Loucy (cell line): ENCODE data around the gene MET.
"Not testable (repeated sequence)": the region's sequence is repeated elsewhere in the genome, so short reads cannot be mapped to it uniquely, and the experiment has no call there.

Experiments used
- H2AFZ ChIP-seq: fragments of 200-600 bp; sonication (generic); 2 replicates; pipeline ENCODE4 v1.6.0; 2016; ENCODE audit warnings: antibody characterized with exemption, mild to moderate bottlenecking, low read length, moderate library complexity
- H3F3A ChIP-seq: fragments of 200-600 bp; 2 replicates; pipeline ENCODE4 v1.6.0; 2016; ENCODE audit warnings: antibody characterized with exemption, low read depth, mild to moderate bottlenecking
- H3K27me3 ChIP-seq: fragments of 200-600 bp; sonication (generic); 2 replicates; pipeline ENCODE4 v1.6.1; 2014; ENCODE audit warnings: low read length, mild to moderate bottlenecking; ENCODE audit not compliant: insufficient read depth, poor library complexity, severe bottlenecking
- H3K36me3 ChIP-seq: fragments of 200-600 bp; sonication (generic); 2 replicates; pipeline ENCODE4 v1.6.1; 2016; ENCODE audit warnings: low read length; ENCODE audit not compliant: insufficient read depth
- H3K4me1 ChIP-seq: fragments of 200-600 bp; sonication (generic); 2 replicates; pipeline ENCODE4 v1.5.1; 2014; ENCODE audit warnings: low read length, mild to moderate bottlenecking; ENCODE audit not compliant: insufficient read depth, poor library complexity, severe bottlenecking
- H3K4me2 ChIP-seq: fragments of 200-600 bp; sonication (generic); 2 replicates; pipeline ENCODE4 v1.6.0; 2014; ENCODE audit warnings: antibody characterized with exemption, low read length, low read depth, mild to moderate bottlenecking; ENCODE audit not compliant: poor library complexity, severe bottlenecking
- H3K4me3 ChIP-seq: fragments of 200-600 bp; sonication (generic); 2 replicates; pipeline ENCODE4 v1.5.1; 2014; ENCODE audit warnings: low read length, mild to moderate bottlenecking, mixed read lengths; ENCODE audit not compliant: poor library complexity, severe bottlenecking
- H3K79me2 ChIP-seq: fragments of 200-600 bp; sonication (generic); 2 replicates; pipeline ENCODE4 v1.6.1; 2014; ENCODE audit warnings: low read length; ENCODE audit not compliant: insufficient read depth
- H3K9ac ChIP-seq: fragments of 200-600 bp; sonication (generic); 2 replicates; pipeline ENCODE4 v1.6.0; 2014; ENCODE audit warnings: mild to moderate bottlenecking, low read depth, low read length, moderate library complexity; ENCODE audit not compliant: poor library complexity, severe bottlenecking
- H3K9me2 ChIP-seq: fragments of 200-600 bp; sonication (generic); replicated peaks from 2 replicates; pipeline ENCODE4 v1.6.1; 2016; ENCODE audit warnings: low read depth, low read length, mixed read lengths
- H3K9me3 ChIP-seq: fragments of 200-600 bp; sonication (generic); 2 replicates; pipeline ENCODE4 v1.6.1; 2014; ENCODE audit warnings: mild to moderate bottlenecking, antibody characterized with exemption, low read length, low read depth; ENCODE audit not compliant: insufficient read depth
- H4K20me1 ChIP-seq: fragments of 200-600 bp; sonication (generic); 2 replicates; pipeline ENCODE4 v1.6.0; 2014; ENCODE audit warnings: antibody characterized with exemption, low read length, mild to moderate bottlenecking; ENCODE audit not compliant: insufficient read depth, poor library complexity, severe bottlenecking
- EZH2phosphoT487 ChIP-seq: fragments of 200-600 bp; IDR thresholded peaks from 2 replicates; pipeline ENCODE4 v1.6.1; 2018; ENCODE audit warnings: antibody characterized with exemption, mild to moderate bottlenecking, moderate library complexity, borderline replicate concordance
- TF ChIP-seq, protein P1 (sequence below): fragments of 200-600 bp; sonication (generic); conservative IDR thresholded peaks from 2 replicates; pipeline ENCODE4 v1.5.1; 2014; ENCODE audit warnings: mild to moderate bottlenecking, antibody characterized with exemption, low read length

The MET gene

DNA sequence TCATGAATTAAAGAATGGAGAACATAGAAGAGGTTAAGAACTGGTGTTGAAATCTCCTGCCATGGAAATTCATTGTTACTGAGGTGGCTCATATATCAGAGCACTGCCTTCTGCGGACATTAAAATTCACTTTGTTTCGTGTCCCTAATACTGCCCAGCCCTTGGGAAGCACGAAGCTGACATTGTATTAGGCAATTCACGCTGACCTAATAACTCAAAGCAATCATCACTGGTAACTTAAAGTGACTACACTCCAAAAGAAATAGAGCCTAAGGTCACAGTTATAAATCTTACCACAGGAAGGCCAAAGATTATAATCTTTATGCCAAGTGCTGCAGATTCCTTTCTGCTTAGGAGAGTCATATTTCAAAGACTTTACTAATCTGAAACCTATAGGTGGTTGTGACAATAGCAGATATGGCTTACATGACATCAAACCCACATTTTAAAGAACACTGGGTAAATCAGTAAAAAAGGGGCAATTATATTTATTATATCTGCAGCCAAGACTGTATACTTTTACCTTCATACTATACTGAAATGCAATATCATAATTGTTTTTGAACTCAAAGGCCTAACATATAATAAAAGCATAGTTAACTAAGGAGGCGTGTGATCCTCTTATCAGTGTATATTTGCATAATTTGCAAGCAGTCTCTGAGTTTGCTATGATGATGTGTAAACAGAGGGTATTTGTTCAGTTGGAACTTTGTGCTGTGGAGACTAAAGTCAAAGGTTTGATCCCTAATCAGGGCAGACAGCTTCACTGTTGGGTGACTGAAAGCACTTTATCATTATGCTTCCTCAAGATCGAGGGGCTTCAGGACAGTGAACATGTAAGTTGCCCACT is 138.5 kb downstream of the MET start:
- Histone ChIP-seq H3K9me2 (no peaks in the 10 kb centered on the region), H3K4me1 (peaks cover 12% of the 10 kb centered on the region), H3K79me2 (no peaks in the 10 kb centered on the region), H3K27me3 (no peaks in the 10 kb centered on the region), H3K4me2 (peak overlapping the region; percentile 73), H3K9ac (no peak overlapping the region), H3K36me3 (no peaks in the 10 kb centered on the region), H3K9me3 (no peaks in the 10 kb centered on the region), H2AFZ (no peak overlapping the region), H3K4me3 (peak overlapping the region; percentile 49), H4K20me1 (no peaks in the 10 kb centered on the region), H3F3A (no peaks in the 10 kb centered on the region)
- TF ChIP-seq EZH2phosphoT487 = no peak
- TF ChIP-seq, protein P1, sequence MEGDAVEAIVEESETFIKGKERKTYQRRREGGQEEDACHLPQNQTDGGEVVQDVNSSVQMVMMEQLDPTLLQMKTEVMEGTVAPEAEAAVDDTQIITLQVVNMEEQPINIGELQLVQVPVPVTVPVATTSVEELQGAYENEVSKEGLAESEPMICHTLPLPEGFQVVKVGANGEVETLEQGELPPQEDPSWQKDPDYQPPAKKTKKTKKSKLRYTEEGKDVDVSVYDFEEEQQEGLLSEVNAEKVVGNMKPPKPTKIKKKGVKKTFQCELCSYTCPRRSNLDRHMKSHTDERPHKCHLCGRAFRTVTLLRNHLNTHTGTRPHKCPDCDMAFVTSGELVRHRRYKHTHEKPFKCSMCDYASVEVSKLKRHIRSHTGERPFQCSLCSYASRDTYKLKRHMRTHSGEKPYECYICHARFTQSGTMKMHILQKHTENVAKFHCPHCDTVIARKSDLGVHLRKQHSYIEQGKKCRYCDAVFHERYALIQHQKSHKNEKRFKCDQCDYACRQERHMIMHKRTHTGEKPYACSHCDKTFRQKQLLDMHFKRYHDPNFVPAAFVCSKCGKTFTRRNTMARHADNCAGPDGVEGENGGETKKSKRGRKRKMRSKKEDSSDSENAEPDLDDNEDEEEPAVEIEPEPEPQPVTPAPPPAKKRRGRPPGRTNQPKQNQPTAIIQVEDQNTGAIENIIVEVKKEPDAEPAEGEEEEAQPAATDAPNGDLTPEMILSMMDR = no peak

DNA sequence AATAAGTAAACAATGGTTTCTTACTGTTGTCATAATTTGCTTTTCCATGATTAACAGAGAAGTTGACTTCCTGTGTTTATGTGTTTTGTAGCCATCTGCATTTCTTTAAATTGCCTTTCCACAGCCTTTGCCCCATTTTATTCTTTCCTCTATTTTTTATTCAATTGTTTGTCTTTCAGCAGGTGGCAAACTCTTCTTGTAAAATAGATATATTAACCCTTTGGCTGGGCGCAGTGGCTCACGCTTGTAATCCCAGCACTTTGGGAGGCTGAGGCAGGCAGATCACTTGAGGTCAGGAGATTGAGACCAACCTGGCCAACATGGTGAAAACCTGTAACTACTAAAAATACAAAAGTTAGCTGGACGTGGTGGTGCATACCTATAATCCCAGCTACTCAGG is 139.8 kb downstream of the MET start:
- Histone ChIP-seq H3K4me2 (no peak overlapping the region), H3K9me3 (no peaks in the 10 kb centered on the region), H3K4me3 (no peak overlapping the region), H3K36me3 (no peaks in the 10 kb centered on the region), H3F3A (no peaks in the 10 kb centered on the region), H3K4me1 (peaks cover 12% of the 10 kb centered on the region), H3K9ac (no peak overlapping the region), H4K20me1 (no peaks in the 10 kb centered on the region), H2AFZ (no peak overlapping the region), H3K27me3 (no peaks in the 10 kb centered on the region), H3K9me2 (no peaks in the 10 kb centered on the region), H3K79me2 (no peaks in the 10 kb centered on the region)
- TF ChIP-seq EZH2phosphoT487 = no peak
- TF ChIP-seq, protein P1 = no peak

DNA sequence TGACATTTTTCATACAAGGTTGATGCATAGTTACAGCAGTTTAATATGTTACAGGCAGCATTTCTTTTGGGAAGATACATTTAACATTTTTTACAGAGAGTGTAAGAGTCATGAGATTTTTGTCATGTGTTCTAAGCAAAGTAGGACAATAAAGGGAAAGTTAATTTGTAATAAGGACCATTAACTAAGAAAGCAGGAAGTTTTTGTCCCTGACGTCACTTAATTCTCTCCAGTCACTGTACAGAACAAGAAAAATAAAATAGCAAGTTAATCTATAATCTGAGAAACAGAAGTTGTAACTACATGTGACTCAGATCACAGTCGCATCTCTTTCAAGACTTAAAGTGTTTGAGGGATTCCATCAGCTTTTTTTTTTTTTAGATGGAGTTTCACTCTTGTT is 140.9 kb downstream of the MET start:
- no peaks in the 10 kb centered on the region for H3K79me2 ChIP-seq
- H4K20me1 ChIP-seq = no peaks in the 10 kb centered on the region
- H3K4me3 ChIP-seq = no peak overlapping the region
- peaks cover 12% of the 10 kb centered on the region for H3K4me1 ChIP-seq
- H2AFZ ChIP-seq = no peak overlapping the region
- no peaks in the 10 kb centered on the region for H3F3A ChIP-seq
- TF ChIP-seq EZH2phosphoT487 = no peak
- TF ChIP-seq, protein P1 = no peak
- H3K9me2 ChIP-seq = no peaks in the 10 kb centered on the region
- H3K9me3 ChIP-seq = no peaks in the 10 kb centered on the region
- H3K27me3 ChIP-seq = no peaks in the 10 kb centered on the region
- H3K36me3 ChIP-seq = no peaks in the 10 kb centered on the region
- no peak overlapping the region for H3K9ac ChIP-seq
- no peak overlapping the region for H3K4me2 ChIP-seq

DNA sequence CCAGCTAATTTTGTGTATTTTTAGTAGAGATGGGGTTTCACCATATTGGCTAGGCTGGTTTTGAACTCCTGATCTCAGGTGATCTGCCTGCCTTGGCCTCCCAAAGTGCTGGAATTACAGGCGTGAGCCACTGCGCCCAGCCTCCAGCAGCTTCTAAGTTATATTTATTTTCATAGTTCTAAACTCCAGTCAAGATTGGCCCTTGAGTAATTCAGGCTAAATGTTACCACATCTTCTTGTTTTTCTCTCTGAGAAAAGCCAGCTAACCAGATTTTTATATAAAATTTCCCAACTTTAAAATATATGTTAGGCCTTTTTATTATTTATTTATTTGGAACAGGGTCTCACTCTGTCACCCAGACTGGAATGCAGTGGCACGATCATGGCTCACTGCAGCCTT is 141.4 kb downstream of the MET start:
- peaks cover 12% of the 10 kb centered on the region for H3K4me1 ChIP-seq
- not testable (repeated sequence) for H3K9me2 ChIP-seq, H3K27me3 ChIP-seq, H3K4me2 ChIP-seq, H3F3A ChIP-seq, H3K79me2 ChIP-seq, H2AFZ ChIP-seq, H4K20me1 ChIP-seq, H3K9me3 ChIP-seq, H3K9ac ChIP-seq, H3K4me3 ChIP-seq, H3K36me3 ChIP-seq
